Nephron progenitor cell (in vitro differentiated cells): ENCODE results near the gene RBMS3.

Experiments used
- DNase-seq: peaks from one replicate; pipeline ENCODE4 v3.0.0; 2021
- H3K27ac Mint-ChIP-seq: 2 replicates; pipeline ENCODE4 v1.8.0; 2021; ENCODE audit warnings: mild to moderate bottlenecking, moderate library complexity, mixed read lengths
- H3K27me3 Mint-ChIP-seq: 2 replicates; pipeline ENCODE4 v1.8.0; 2021; ENCODE audit warnings: mild to moderate bottlenecking, low read depth, mixed read lengths; ENCODE audit not compliant: poor library complexity
- H3K36me3 Mint-ChIP-seq: 2 replicates; pipeline ENCODE4 v1.8.0; 2021; ENCODE audit warnings: low read depth, mixed read lengths
- H3K4me1 Mint-ChIP-seq: 2 replicates; pipeline ENCODE4 v1.8.0; 2021; ENCODE audit warnings: mixed read lengths
- H3K4me3 Mint-ChIP-seq: 2 replicates; pipeline ENCODE4 v1.8.0; 2021; ENCODE audit warnings: mild to moderate bottlenecking, moderate library complexity, mixed read lengths
- H3K9me3 Mint-ChIP-seq: 2 replicates; pipeline ENCODE4 v1.8.0; 2021; ENCODE audit warnings: mild to moderate bottlenecking, moderate library complexity, mixed read lengths
- TF ChIP-seq, protein P1 (sequence below): fragments of 200-600 bp; sonication (generic); IDR thresholded peaks from 2 replicates; pipeline ENCODE4 v1.5.0; 2021; ENCODE audit warnings: antibody characterized with exemption

Gene RBMS3

DNA sequence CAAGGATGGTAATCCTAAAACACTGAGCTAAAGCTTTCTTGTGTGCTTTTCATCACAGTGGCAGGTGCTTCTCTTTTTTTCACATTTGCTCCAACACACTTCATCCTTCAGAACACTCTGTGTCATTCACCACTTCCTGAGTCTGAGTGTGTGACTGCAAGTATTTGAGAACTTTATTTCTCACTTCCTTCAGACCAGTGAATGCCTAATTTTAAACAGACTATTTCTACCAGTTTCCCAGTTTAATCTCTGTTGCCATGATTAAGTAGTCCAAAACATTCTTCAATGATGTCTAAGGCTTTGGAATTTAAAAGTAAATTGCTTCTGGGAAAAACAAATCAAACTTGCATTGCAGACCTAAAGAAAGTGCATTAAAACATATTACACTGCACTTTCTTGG lies 541.2 kb downstream of the RBMS3 start:
- DNase-seq: no peak
- Mint-ChIP-seq H3K27ac (no peak overlapping the region), H3K27me3 (no peaks in the 10 kb centered on the region), H3K36me3 (peaks cover 4% of the 10 kb centered on the region), H3K4me1 (no peaks in the 10 kb centered on the region), H3K9me3 (peaks cover 3% of the 10 kb centered on the region), H3K4me3 (no peak overlapping the region)
- TF ChIP-seq, protein P1, sequence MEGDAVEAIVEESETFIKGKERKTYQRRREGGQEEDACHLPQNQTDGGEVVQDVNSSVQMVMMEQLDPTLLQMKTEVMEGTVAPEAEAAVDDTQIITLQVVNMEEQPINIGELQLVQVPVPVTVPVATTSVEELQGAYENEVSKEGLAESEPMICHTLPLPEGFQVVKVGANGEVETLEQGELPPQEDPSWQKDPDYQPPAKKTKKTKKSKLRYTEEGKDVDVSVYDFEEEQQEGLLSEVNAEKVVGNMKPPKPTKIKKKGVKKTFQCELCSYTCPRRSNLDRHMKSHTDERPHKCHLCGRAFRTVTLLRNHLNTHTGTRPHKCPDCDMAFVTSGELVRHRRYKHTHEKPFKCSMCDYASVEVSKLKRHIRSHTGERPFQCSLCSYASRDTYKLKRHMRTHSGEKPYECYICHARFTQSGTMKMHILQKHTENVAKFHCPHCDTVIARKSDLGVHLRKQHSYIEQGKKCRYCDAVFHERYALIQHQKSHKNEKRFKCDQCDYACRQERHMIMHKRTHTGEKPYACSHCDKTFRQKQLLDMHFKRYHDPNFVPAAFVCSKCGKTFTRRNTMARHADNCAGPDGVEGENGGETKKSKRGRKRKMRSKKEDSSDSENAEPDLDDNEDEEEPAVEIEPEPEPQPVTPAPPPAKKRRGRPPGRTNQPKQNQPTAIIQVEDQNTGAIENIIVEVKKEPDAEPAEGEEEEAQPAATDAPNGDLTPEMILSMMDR: no peak

DNA sequence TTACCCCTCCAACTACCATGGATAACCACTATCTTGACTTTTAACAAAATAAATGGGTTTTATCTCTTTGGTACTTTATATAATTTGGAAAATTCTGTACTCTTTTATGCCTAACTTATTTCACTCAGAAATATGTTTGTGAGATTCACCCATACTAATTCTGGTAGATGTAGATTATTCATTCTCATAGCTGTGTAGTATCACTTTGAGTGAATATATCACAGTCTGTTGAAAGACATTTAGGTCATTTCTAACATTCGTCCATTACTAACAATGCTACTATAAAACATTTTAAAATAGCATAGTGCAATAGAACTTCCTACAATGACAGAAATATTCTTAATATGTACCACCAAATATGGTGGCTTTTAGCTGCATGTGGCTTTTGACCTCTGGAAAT lies 542.4 kb downstream of the RBMS3 start:
- no peaks in the 10 kb centered on the region for H3K4me1 Mint-ChIP-seq
- no peak for DNase-seq
- peaks cover 4% of the 10 kb centered on the region for H3K36me3 Mint-ChIP-seq
- no peaks in the 10 kb centered on the region for H3K27me3 Mint-ChIP-seq
- H3K4me3 Mint-ChIP-seq: no peak overlapping the region
- peaks cover 3% of the 10 kb centered on the region for H3K9me3 Mint-ChIP-seq
- H3K27ac Mint-ChIP-seq: no peak overlapping the region
- TF ChIP-seq, protein P1: no peak

DNA sequence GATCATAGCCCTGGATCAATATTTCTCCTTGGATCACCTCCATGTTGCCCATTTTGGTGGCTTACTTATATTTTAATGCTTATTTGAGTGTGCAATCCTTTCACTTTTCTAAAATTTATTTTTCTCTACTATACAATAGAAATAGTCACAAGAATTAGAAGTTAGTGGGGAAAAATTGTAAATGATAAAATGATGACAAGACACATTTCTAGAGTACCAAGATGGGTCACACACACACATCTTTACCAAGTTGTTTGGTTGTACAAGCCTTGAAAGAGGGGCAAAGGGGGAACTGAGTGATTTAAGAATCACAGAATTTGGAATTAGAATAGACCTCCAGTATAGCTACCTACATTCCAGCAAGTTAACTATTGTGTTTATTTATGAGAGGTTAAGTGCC lies 545.8 kb downstream of the RBMS3 start:
- Mint-ChIP-seq H3K4me1 (no peaks in the 10 kb centered on the region), H3K36me3 (peaks cover 4% of the 10 kb centered on the region), H3K27me3 (no peaks in the 10 kb centered on the region), H3K4me3 (no peak overlapping the region), H3K27ac (no peak overlapping the region), H3K9me3 (peaks cover 3% of the 10 kb centered on the region)
- DNase-seq: no peak
- TF ChIP-seq, protein P1: no peak

DNA sequence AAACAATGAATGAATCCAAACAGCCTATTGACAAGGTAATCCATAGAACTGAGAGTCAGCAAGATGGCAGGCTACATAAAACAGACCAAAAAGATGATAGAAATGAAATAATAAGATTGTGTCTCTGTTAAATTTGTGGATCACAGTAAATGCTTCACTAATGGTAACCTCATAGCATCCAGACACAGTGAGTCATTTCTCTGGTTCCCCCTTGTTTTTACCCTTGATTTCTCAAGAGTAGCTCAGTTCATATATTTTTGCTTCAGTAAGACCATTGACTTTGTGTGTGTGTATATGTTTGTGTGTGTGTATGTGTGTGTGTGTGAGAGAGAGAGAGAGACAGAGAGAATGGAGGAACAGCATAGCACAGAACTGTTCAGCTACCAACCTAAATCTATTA lies 546.9 kb downstream of the RBMS3 start:
- Mint-ChIP-seq H3K9me3 (peaks cover 4% of the 10 kb centered on the region), H3K36me3 (peaks cover 4% of the 10 kb centered on the region), H3K4me1 (no peaks in the 10 kb centered on the region), H3K4me3 (no peak overlapping the region), H3K27me3 (no peaks in the 10 kb centered on the region), H3K27ac (no peak overlapping the region)
- TF ChIP-seq, protein P1: no peak
- no peak for DNase-seq

DNA sequence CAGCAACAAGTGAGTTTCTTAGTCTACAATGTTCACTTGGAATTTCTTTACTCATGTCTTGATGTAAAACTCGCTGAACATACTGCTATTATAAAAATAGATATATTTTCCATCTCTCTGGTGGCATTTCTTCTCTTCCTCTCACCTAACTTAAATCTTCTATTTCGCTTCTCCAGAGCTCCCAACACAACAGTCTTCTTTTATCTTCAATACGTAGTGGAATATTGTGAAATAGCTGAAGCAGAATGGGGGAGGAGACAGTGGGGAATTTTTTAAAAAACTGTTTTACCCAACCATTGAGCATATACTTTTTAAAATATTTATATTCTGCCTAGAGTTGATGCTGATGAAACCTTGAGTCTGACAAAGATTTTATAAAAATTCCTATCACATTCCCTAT lies 548.5 kb downstream of the RBMS3 start:
- TF ChIP-seq, protein P1: no peak
- H3K9me3 Mint-ChIP-seq: peaks cover 14% of the 10 kb centered on the region
- no peaks in the 10 kb centered on the region for H3K27me3 Mint-ChIP-seq
- no peaks in the 10 kb centered on the region for H3K4me1 Mint-ChIP-seq
- DNase-seq: no peak
- no peak overlapping the region for H3K4me3 Mint-ChIP-seq
- H3K36me3 Mint-ChIP-seq: peaks cover 4% of the 10 kb centered on the region
- no peak overlapping the region for H3K27ac Mint-ChIP-seq

DNA sequence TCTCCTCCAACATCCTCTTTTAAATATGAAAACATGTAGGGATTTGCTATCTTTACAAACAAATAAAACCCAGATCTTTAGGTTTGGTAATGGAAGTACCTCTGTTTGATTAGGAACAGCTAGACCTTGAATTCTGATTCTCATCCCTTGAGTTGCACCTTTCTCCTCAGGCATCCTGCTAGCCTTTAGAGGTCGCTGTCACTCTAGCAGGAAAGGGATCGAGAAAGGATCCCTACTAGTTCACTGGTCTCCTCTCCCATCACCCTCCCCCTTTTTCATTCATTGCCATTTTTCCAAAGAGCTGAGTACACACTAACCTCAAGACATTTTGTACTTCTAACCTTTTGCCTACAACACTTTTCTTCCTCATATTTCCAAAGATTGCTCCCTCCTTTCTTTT lies 569.8 kb downstream of the RBMS3 start:
- Mint-ChIP-seq H3K4me1 (no peaks in the 10 kb centered on the region), H3K9me3 (peaks cover 18% of the 10 kb centered on the region), H3K27me3 (no peaks in the 10 kb centered on the region), H3K36me3 (peaks cover 13% of the 10 kb centered on the region), H3K4me3 (no peak overlapping the region), H3K27ac (no peak overlapping the region)
- no peak for DNase-seq
- TF ChIP-seq, protein P1: no peak
